H1 (cell line): ENCODE measurements around the gene IAH1. TPM values are rescaled to one million over a fixed set of nuclear protein-coding genes. Genes with fewer than 3 reads are reported as not detected.

ENCODE experiments used
- polyA plus RNA-seq, 7 experiments: library from polyadenylated mRNA; depleted of rRNA in 3 of 7; stranded (reverse) in 5 of 7; unstranded in 2 of 7; fragments of >200 nt in 5 of 7; fragments of 200-250 nt in 2 of 7; gene quantifications; 1 replicate in 5 of 7; 2 replicates in 1 of 7; 4 replicates in 1 of 7; pipeline versions ENCODE4 v1.2.1 to v1.2.3, GENCODE V29; 2011 to 2013; ENCODE audit warnings: missing spikeins in 2 of 7, mixed read lengths in 2 of 7
- total RNA-seq: library from RNA; stranded (reverse); fragmentation: NEBNext Ultra II Directional; extraction: Animal tissue kit (Norgen Biotek cat#: 25700); gene quantifications from 2 replicates; pipeline ENCODE4 v1.2.1, GENCODE V29; 2021

Gene IAH1
- total and polyA plus RNA-seq, 2 of the 8 experiments (the other 6 are each of a cell fraction or from before 2014, with no cell fraction given) = 15.1 to 21.5 TPM

Other genes starting within 250 kb of the IAH1 start
- 45.4 and 50.1 TPM in 2 replicates for gene ITGB1BP1, start 51.0 kb upstream of the IAH1 start, total RNA-seq
- 8.9 and 16.1 TPM in 2 replicates for gene ITGB1BP1, start 51.0 kb upstream of the IAH1 start, polyA plus RNA-seq (2011; rRNA removed)
- 90.1 and 93.3 TPM in 2 replicates for gene CPSF3, start 50.9 kb upstream of the IAH1 start, total RNA-seq
- 34.8 and 44.5 TPM in 2 replicates for gene CPSF3, start 50.9 kb upstream of the IAH1 start, polyA plus RNA-seq (2011; rRNA removed)
- gene ADAM17, start 81.3 kb downstream of the IAH1 start, total RNA-seq = 23.5 and 25.1 TPM in 2 replicates
- gene ADAM17, start 81.3 kb downstream of the IAH1 start, polyA plus RNA-seq (2011; rRNA removed) = 4.2 and 6.5 TPM in 2 replicates
- 468 and 480 TPM in 2 replicates for gene YWHAQ, start 156.4 kb downstream of the IAH1 start, total RNA-seq
- 225 and 244 TPM in 2 replicates for gene YWHAQ, start 156.4 kb downstream of the IAH1 start, polyA plus RNA-seq (2011; rRNA removed)